NCI-H1930 (cell line): Measurements from ENCODE around the gene CYLC2.

Experiments used
- DNase-seq, 2 experiments: peaks; one replicate each; lab custom pipeline; 2025; lab: John Stamatoyannopoulos, UW

Gene CYLC2

DNA sequence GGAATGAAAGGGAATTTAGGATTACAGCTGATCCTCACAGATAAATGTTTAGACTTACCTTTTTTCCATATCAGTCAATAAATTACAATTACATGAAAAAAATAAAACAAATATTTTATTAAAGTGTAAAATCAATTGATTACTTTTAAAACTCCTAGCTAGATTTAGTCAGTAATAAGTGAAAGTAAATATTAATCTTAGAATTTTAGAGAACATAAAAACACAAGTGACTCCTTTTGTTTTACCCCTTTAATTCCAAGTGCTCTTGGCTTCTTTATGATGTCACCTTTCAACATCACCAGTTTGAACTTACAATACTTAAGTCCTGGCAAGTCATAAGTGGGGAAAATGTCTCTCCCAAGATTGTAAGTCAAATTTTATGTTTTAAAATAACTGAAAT, at the start of gene CYLC2:
CYLC2 (plus strand) TSS at position 301 of the 400 bp plus-strand sequence; CDS start at position 349, 48 bp downstream.
- no peak for DNase-seq

- no peak for DNase-seq
Measured at GRCh38 chr9:102950346-102950745, 44.8 kb upstream of the CYLC2 start.

GRCh38 chr9:102966999-102967398, 28.1 kb upstream of the CYLC2 start:
- DNase-seq: no peak

GRCh38 chr9:102967979-102968378, 27.2 kb upstream of the CYLC2 start:
- no peak for DNase-seq

DNA sequence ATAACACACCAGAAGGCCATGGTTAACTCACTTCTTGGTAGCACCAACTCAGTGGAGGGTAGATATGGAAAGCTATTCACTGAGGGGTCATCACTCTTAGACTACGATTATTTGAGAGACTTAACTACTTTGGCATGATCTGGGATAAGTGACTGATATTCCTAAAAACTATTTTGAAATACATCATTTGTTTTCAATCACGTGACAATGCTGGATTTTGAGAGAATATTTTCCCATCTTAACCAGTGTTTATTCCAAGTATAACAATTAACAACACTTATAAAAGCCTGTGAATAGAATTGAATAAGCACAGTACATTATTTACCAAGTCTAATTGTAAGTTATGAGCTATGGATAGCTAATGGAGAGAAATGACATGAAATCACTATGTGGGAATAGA, 22.4 kb upstream of the CYLC2 start:
- no peak for DNase-seq

DNA sequence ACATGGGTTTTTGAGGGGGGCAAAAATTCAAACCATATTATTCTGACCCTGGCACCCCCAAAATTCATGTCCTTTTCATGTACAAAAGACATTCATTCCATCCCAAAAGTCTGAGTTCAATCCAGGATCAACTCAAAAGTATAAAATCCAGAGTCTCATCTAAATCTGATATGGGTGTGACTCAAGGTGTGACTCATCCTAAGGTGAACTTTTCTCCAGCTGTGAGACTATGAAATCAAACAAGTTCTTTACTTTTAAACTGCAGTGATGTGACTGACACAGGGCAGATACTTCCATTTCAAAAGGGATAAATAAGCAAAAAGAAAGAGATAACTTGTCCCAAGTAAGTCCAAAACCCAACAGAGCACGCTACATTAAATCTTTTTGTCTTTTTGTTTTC, 20.6 kb upstream of the CYLC2 start:
- DNase-seq: no peak

GRCh38 chr9:102975251-102975650, 19.9 kb upstream of the CYLC2 start:
- DNase-seq: no peak

- DNase-seq: no peak
Measured at GRCh38 chr9:102985162-102985895, 9.8 kb upstream of the CYLC2 start.

GRCh38 chr9:102986425-102986824, 8.7 kb upstream of the CYLC2 start:
- DNase-seq: no peak

GRCh38 chr9:103003689-103004088, 8.6 kb downstream of the CYLC2 start:
- DNase-seq: no peak

- DNase-seq: no peak
Measured at GRCh38 chr9:103014242-103014641, 19.1 kb downstream of the CYLC2 start.

GRCh38 chr9:103025796-103026195, 30.7 kb downstream of the CYLC2 start:
- DNase-seq: no peak

GRCh38 chr9:103037508-103038477, 42.7 kb downstream of the CYLC2 start:
- DNase-seq: no peak

- no peak for DNase-seq
Measured at GRCh38 chr9:103041961-103042360, 46.8 kb downstream of the CYLC2 start.
